ENCODE results near the gene TJP2.
"Not testable (repeated sequence)": the region's sequence is repeated elsewhere in the genome, so short reads cannot be mapped to it uniquely, and the experiment has no call there.

TJP2 gene

DNA sequence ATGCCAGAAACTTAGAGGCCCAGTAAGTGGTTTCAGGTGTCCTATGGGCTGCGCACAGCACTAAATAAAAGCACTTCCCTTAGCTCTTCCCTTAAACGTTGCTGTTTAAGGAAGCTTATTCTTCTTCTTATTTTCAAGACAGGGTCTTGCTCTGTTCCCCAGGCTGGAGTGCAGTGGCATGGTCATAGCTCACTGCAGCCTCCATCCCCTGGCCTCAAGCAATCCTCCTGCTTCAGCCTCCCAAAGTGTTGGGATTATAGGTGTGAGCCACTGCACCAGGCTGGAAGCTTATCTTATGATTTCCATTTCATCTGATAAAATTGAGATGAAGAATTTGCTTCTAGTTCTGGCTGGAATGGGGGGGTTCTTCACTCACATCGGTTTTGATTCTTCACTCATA, 15.6 kb upstream of the TJP2 start:
- no peak overlapping the region for H3K4me3 ChIP-seq (ENCODE audit: low read depth, low read length)
- TF ChIP-seq, protein P1, sequence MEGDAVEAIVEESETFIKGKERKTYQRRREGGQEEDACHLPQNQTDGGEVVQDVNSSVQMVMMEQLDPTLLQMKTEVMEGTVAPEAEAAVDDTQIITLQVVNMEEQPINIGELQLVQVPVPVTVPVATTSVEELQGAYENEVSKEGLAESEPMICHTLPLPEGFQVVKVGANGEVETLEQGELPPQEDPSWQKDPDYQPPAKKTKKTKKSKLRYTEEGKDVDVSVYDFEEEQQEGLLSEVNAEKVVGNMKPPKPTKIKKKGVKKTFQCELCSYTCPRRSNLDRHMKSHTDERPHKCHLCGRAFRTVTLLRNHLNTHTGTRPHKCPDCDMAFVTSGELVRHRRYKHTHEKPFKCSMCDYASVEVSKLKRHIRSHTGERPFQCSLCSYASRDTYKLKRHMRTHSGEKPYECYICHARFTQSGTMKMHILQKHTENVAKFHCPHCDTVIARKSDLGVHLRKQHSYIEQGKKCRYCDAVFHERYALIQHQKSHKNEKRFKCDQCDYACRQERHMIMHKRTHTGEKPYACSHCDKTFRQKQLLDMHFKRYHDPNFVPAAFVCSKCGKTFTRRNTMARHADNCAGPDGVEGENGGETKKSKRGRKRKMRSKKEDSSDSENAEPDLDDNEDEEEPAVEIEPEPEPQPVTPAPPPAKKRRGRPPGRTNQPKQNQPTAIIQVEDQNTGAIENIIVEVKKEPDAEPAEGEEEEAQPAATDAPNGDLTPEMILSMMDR (IDR thresholded peaks at IDR 0.05; ENCODE audit: control insufficient read depth, extremely low read depth, insufficient read depth) = no peak
- DNase-seq (ENCODE audit: low read depth) = no peak

DNA sequence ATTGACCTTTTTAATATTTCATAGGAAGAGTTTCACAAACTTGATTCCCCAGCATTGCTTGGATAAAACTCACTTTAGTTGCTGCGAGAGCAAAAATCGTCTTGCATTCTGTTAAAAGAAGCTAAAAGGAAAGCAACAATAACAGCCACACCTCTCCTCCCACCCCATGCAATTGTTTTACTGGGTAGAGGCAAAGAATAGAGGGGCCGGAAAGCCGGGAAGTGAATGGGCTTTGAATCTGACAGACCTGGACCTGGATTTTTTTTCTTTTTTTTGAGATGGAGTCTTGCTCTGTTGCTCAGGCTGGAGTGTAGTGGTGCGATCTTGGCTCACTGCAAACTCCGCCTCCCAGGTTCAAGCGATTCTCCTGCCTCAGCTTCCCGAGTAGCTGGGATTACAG, 9.5 kb upstream of the TJP2 start:
- not testable (repeated sequence) for DNase-seq (ENCODE audit: low read depth); H3K4me3 ChIP-seq (ENCODE audit: low read depth, low read length)

DNA sequence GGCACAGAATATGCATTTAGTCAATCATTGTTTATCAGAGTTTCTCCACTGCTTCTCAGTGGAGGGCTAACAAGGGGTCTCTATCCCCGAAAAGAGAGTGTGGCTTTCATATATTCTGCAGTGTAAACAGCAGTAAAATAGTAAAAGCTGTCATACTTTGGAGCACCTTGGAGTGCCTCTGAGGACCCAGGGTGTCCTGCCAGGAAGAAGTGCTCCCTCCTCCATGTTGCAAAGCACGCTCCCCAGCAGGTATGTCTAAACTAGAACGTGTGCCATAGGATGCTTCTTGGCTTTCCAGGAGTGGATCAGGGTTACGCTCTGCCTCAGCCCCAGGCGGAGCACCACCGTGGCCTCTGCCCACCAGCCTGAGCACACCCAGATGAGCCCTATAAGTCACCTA, 8.5 kb upstream of the TJP2 start:
- DNase-seq (ENCODE audit: low read depth) = no peak
- H3K4me3 ChIP-seq (ENCODE audit: low read depth, low read length) = no peak overlapping the region
- TF ChIP-seq, protein P1 (IDR thresholded peaks at IDR 0.05; ENCODE audit: control insufficient read depth, extremely low read depth, insufficient read depth) = no peak

DNA sequence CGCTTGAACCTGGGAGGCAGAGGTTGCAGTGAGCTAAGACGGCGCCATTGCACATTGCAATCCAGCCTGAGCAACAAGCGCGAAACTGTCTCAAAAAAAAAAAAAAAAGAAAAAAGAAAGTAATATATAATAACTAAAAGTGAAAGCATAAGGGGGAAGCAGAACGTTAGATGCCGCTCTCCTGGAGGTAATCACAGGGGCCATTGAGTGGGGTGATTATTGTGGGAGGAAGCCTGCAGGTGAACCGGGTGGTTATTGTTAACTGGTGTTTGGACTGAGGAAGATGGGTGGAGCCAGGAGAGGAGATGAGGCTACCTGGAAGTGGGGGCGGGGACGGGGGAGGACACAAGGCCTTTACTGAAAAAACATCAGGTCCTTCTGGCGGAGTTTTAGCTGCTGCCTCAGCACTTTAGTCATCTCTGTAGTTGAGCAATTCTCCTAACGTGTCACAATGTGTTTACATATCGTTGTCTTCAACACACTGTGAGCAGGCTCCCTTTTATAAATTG, 5.3 kb upstream of the TJP2 start:
- peak; percentile 58 for DNase-seq (ENCODE audit: low read depth)
- TF ChIP-seq, protein P1 (IDR thresholded peaks at IDR 0.05; ENCODE audit: control insufficient read depth, extremely low read depth, insufficient read depth) = no peak
- no peak overlapping the region for H3K4me3 ChIP-seq (ENCODE audit: low read depth, low read length)

DNA sequence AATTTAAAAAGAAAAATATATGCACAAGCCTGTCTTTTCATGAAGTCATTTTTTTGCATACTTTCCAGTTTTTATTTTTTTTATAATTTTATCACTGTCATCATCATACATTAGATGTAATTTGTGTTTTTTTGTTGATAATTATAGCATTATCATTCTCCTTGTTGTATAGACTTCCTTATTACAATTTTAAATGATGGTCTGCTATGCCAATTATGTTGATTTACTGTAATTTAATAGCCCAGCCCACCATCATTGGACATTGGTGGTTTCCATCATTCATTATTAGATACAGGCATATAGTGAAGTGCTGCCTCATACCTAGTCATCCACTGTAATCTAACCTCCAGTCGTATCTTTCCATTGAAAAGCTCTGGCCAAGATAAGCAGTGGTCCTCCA, 3.8 kb upstream of the TJP2 start:
- no peak for DNase-seq (ENCODE audit: low read depth)
- H3K4me3 ChIP-seq (ENCODE audit: low read depth, low read length) = no peak overlapping the region
- TF ChIP-seq, protein P1 (IDR thresholded peaks at IDR 0.05; ENCODE audit: control insufficient read depth, extremely low read depth, insufficient read depth) = no peak

DNA sequence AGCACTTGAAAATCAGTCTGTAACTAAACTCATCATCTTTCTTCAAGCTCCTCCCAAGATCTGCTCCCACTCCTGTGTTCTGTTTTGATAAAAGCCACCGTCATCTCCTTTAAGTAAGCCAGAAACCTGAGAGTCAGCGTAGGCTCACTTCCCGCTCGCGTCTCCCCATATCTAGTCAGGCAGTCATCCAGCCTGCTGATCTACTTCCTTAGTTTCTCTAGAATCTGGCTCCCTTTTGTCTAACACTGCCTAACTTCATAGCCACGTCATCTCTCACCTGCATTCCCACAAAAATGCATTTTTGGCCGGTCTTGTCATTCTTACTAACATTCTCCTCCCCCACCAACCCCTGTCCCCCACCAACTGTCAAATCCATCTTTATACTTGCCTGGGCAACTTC, 3.0 kb upstream of the TJP2 start:
- no peak for DNase-seq (ENCODE audit: low read depth)
- TF ChIP-seq, protein P1 (IDR thresholded peaks at IDR 0.05; ENCODE audit: control insufficient read depth, extremely low read depth, insufficient read depth) = no peak
- H3K4me3 ChIP-seq (ENCODE audit: low read depth, low read length) = no peak overlapping the region

DNA sequence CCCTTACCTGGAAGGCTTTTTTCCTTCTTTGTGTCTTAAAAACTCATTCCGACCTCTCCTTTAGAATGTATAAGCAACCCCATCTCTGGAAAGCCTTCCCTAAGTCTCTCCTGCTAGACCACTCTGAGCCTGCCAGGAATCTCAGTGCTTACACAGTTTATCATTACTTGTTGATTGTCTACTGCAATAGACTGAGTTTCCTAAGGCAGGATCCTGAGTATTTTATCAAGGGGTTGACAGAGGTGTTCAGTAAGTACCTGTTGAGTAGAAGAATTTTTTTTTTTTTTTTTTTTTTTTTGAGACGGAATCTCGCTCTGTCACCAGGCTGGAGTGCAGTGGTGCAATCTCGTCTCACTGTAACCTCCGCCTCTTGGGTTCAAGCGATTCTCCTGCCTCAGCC, 2.6 kb upstream of the TJP2 start:
- TF ChIP-seq, protein P1 (IDR thresholded peaks at IDR 0.05; ENCODE audit: control insufficient read depth, extremely low read depth, insufficient read depth) = no peak
- no peak overlapping the region for H3K4me3 ChIP-seq (ENCODE audit: low read depth, low read length)
- no peak for DNase-seq (ENCODE audit: low read depth)

Data from LNCaP clone FGC (cell line).